Mesenchymal stem cell (in vitro differentiated cells and primary cell): Measurements from ENCODE around the gene ABCB9.

Experiments
- DNase-seq: peaks from one replicate; pipeline ENCODE4 v3.0.0-alpha.2; 2013
- H2AFZ ChIP-seq: one replicate; pipeline ENCODE4 v1.6.1; 2013; ENCODE audit warnings: low read depth, mild to moderate bottlenecking, control low read depth, inconsistent platforms, low read length, moderate library complexity
- H2AK5ac ChIP-seq: 2 replicates; pipeline ENCODE4 v1.6.1; 2013; ENCODE audit warnings: low read length, moderate library complexity, mild to moderate bottlenecking, inconsistent platforms; ENCODE audit not compliant: severe bottlenecking
- H2BK120ac ChIP-seq: one replicate; pipeline ENCODE4 v1.6.1; 2013; ENCODE audit warnings: low read depth, mild to moderate bottlenecking, inconsistent platforms, low read length, moderate library complexity
- H2BK12ac ChIP-seq, 2 experiments: one replicate each; pipeline ENCODE4 v1.6.1; 2013; ENCODE audit warnings: inconsistent platforms in 2 of 2, low read length in 2 of 2, mild to moderate bottlenecking in 2 of 2, moderate library complexity in 2 of 2, control low read depth in 1 of 2
- H2BK15ac ChIP-seq: one replicate; pipeline ENCODE4 v1.6.1; 2013; ENCODE audit warnings: mild to moderate bottlenecking, low read depth, inconsistent platforms; ENCODE audit not compliant: poor library complexity, severe bottlenecking
- H2BK5ac ChIP-seq: 2 replicates; pipeline ENCODE4 v1.6.1; 2013; ENCODE audit warnings: low read depth, mild to moderate bottlenecking, low read length, control low read depth, inconsistent platforms; ENCODE audit not compliant: poor library complexity, severe bottlenecking
- H3K14ac ChIP-seq, 2 experiments: one replicate each; pipeline ENCODE4 v1.6.1; 2013; ENCODE audit warnings: inconsistent platforms in 2 of 2, low read length in 2 of 2, control low read depth in 1 of 2, mild to moderate bottlenecking in 1 of 2, moderate library complexity in 1 of 2
- H3K18ac ChIP-seq, 2 experiments: one replicate each; pipeline ENCODE4 v1.6.1; 2013; ENCODE audit warnings: inconsistent platforms in 2 of 2, low read length in 2 of 2, control low read depth in 1 of 2, low read depth in 1 of 2, mild to moderate bottlenecking in 1 of 2
- H3K23ac ChIP-seq, 2 experiments: one replicate each; pipeline ENCODE4 v1.6.1; 2013; ENCODE audit warnings: inconsistent platforms in 2 of 2, low read length in 2 of 2, mild to moderate bottlenecking in 2 of 2, moderate library complexity in 2 of 2, control low read depth in 1 of 2
- H3K27ac ChIP-seq: 2 replicates; pipeline ENCODE4 v1.5.1; 2013; ENCODE audit warnings: mild to moderate bottlenecking, moderate library complexity, low read length, control low read depth, inconsistent platforms; ENCODE audit not compliant: poor library complexity, severe bottlenecking
- H3K27me3 ChIP-seq, 2 experiments: 2 replicates each; pipeline versions ENCODE4 v1.6.1 to v1.7.0; 2013; ENCODE audit warnings: low read length in 2 of 2, mild to moderate bottlenecking in 2 of 2, moderate library complexity in 2 of 2, control low read depth in 1 of 2, inconsistent platforms in 1 of 2; ENCODE audit not compliant: control insufficient read depth in 1 of 2, insufficient read depth in 1 of 2
- H3K36me3 ChIP-seq, 2 experiments: 2 replicates each; pipeline versions ENCODE4 v1.6.1 to v1.7.0; 2013; ENCODE audit warnings: low read length in 2 of 2, control low read depth in 1 of 2, inconsistent platforms in 1 of 2, low read depth in 1 of 2, mild to moderate bottlenecking in 1 of 2; ENCODE audit not compliant: insufficient read depth in 2 of 2, control insufficient read depth in 1 of 2
- H3K4ac ChIP-seq, 2 experiments: one replicate each; pipeline ENCODE4 v1.6.1; 2013; ENCODE audit warnings: inconsistent platforms in 2 of 2, low read length in 2 of 2, mild to moderate bottlenecking in 2 of 2, moderate library complexity in 2 of 2, control low read depth in 1 of 2, low read depth in 1 of 2
- H3K4me1 ChIP-seq: 2 replicates; pipeline ENCODE4 v1.6.1; 2013; ENCODE audit warnings: low read depth, low read length, control low read depth; ENCODE audit not compliant: control insufficient read depth, insufficient read depth
- H3K4me2 ChIP-seq: 2 replicates; pipeline ENCODE4 v1.6.1; 2013; ENCODE audit warnings: low read length, mild to moderate bottlenecking, inconsistent platforms; ENCODE audit not compliant: poor library complexity, severe bottlenecking
- H3K4me3 ChIP-seq, 2 experiments: 2 replicates each; pipeline versions ENCODE4 v1.5.1 to v1.7.0; 2013; ENCODE audit warnings: low read length in 2 of 2, mild to moderate bottlenecking in 2 of 2, control low read depth in 1 of 2, low read depth in 1 of 2; ENCODE audit not compliant: insufficient read depth in 1 of 2
- H3K79me1 ChIP-seq: replicated peaks from 2 replicates; pipeline ENCODE4 v1.6.1; 2013; ENCODE audit warnings: mild to moderate bottlenecking, control low read depth, low read length, inconsistent platforms; ENCODE audit not compliant: poor library complexity, severe bottlenecking
- H3K9ac ChIP-seq: 2 replicates; pipeline ENCODE4 v1.7.0; 2013; ENCODE audit warnings: mild to moderate bottlenecking, low read length, moderate library complexity
- H3K9me3 ChIP-seq: 2 replicates; pipeline ENCODE4 v1.7.0; 2013; ENCODE audit warnings: mild to moderate bottlenecking, low read length; ENCODE audit not compliant: control insufficient read depth
- H4K8ac ChIP-seq: one replicate; pipeline ENCODE4 v1.6.1; 2013; ENCODE audit warnings: inconsistent platforms, mild to moderate bottlenecking, low read length, moderate library complexity
- H4K91ac ChIP-seq: one replicate; pipeline ENCODE4 v1.6.1; 2013; ENCODE audit warnings: mild to moderate bottlenecking, low read length, inconsistent platforms
- WGBS: methylation state at CpG from one replicate; pipeline ENCODE4 v1.1.7; 2013; ENCODE audit warnings: mixed read lengths; 5-methylcytosine and 5-hydroxymethylcytosine counted together

ABCB9 gene

DNA sequence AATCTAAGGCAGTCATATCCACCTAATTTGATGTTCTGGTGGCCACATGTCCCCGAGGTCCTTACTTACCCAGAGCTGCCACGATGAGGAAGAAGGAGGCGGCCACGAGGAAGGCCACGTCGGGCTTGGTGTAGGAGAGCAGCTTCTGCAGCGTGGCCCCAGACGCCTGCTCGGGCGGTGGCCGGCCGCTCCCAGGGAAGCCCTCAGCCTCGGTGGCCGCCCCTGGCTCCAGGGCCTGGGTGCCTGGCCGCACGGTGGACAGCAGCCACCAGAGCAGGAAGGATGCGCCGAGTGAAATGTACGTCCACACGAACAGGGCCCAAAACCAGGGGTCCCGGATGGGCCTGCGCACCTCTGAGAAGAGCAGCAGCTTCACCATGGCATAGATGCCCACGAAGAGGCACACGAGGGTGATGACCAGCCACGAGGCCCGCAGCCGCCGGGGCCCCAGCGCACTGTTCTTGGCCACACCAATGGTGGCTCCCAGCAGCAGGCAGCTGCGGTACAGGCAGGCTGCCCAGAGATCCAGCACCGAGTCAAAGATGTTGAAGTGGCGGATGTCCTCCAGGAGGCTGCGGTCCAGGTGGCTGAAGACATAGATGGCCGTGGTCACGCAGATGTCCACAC is 6.6 kb downstream of the ABCB9 start:
- no peak overlapping the region for H3K18ac ChIP-seq
- H3K36me3 ChIP-seq = peaks cover 16 to 17% of the 10 kb centered on the region in 2 experiments
- H2BK5ac ChIP-seq = no peak overlapping the region
- no peak overlapping the region for H3K23ac ChIP-seq
- H3K4me2 ChIP-seq = no peak overlapping the region
- no peak overlapping the region for H2AK5ac ChIP-seq
- no peak overlapping the region for H3K4ac ChIP-seq
- WGBS = 98% methylated on average over 35 of the region's 35 CpGs
- DNase-seq = no peak
- no peak overlapping the region for H2AFZ ChIP-seq
- H2BK120ac ChIP-seq = no peak overlapping the region
- no peak overlapping the region for H2BK15ac ChIP-seq
- no peak overlapping the region for H3K14ac ChIP-seq
- H3K9ac ChIP-seq = no peak overlapping the region
- no peaks in the 10 kb centered on the region for H3K27me3 ChIP-seq
- H4K91ac ChIP-seq = no peak overlapping the region
- no peak overlapping the region for H2BK12ac ChIP-seq
- H3K4me3 ChIP-seq = no peak overlapping the region
- H4K8ac ChIP-seq = no peak overlapping the region
- H3K4me1 ChIP-seq = peaks cover 21% of the 10 kb centered on the region
- no peaks in the 10 kb centered on the region for H3K9me3 ChIP-seq
- H3K79me1 ChIP-seq = peaks cover 32% of the 10 kb centered on the region
- no peak overlapping the region for H3K27ac ChIP-seq

GRCh38 chr12:122958198-122958888 is 7.9 kb downstream of the ABCB9 start:
- H4K8ac ChIP-seq = no peak overlapping the region
- no peak overlapping the region for H2BK120ac ChIP-seq
- no peaks in the 10 kb centered on the region for H3K9me3 ChIP-seq
- no peak overlapping the region for H4K91ac ChIP-seq
- 93% methylated on average over 3 of the region's 5 CpGs for WGBS
- peaks cover 8% of the 10 kb centered on the region for H3K4me1 ChIP-seq
- H2BK15ac ChIP-seq = no peak overlapping the region
- no peak for DNase-seq
- H3K27me3 ChIP-seq = no peaks in the 10 kb centered on the region
- no peak overlapping the region for H3K18ac ChIP-seq
- peaks cover 21% of the 10 kb centered on the region for H3K79me1 ChIP-seq
- no peak overlapping the region for H2BK5ac ChIP-seq
- H2AFZ ChIP-seq = no peak overlapping the region
- no peak overlapping the region for H2AK5ac ChIP-seq
- no peak overlapping the region for H3K23ac ChIP-seq
- H3K14ac ChIP-seq = no peak overlapping the region
- no peak overlapping the region for H3K27ac ChIP-seq
- no peak overlapping the region for H3K4me3 ChIP-seq
- no peak overlapping the region for H3K4ac ChIP-seq
- no peak overlapping the region for H2BK12ac ChIP-seq
- no peak overlapping the region for H3K9ac ChIP-seq
- H3K36me3 ChIP-seq = peaks cover 16 to 17% of the 10 kb centered on the region in 2 experiments
- H3K4me2 ChIP-seq = no peak overlapping the region

GRCh38 chr12:122956035-122956434 is 10.2 kb downstream of the ABCB9 start:
- WGBS = 84% methylated on average over 2 of the region's 2 CpGs
- Histone ChIP-seq H2BK15ac (no peak overlapping the region), H3K36me3 (peaks cover 16 to 17% of the 10 kb centered on the region in 2 experiments), H3K27ac (no peak overlapping the region), H3K4me2 (no peak overlapping the region), H2AK5ac (no peak overlapping the region), H2BK5ac (no peak overlapping the region), H3K79me1 (peaks cover 10% of the 10 kb centered on the region), H3K23ac (no peak overlapping the region), H3K14ac (no peak overlapping the region), H3K9ac (no peak overlapping the region), H3K4ac (no peak overlapping the region), H2BK120ac (no peak overlapping the region), H3K27me3 (no peaks in the 10 kb centered on the region), H3K18ac (no peak overlapping the region), H2AFZ (no peak overlapping the region), H3K4me1 (peaks cover 14% of the 10 kb centered on the region), H4K91ac (no peak overlapping the region), H2BK12ac (no peak overlapping the region), H3K9me3 (no peaks in the 10 kb centered on the region), H3K4me3 (no peak overlapping the region), H4K8ac (no peak overlapping the region)
- no peak for DNase-seq

DNA sequence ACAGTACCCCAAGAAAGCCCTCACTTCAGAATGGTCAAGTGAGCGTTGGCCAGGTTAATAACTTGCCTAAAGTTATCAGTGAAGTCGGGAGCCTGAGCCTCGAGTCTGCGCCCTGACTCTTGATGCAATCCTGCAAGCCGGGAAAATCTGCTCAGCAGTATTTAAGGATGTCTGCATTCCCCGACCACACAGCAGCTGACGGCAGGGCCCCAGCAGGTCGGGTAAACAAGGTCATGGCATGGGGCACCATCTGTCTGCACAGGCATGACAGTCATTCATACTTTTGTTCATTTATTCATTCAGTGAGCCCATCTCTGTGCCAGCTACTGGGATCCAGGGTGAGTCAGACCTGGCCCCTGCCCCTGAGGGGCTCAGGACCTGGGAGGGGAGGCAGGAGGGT is 11.1 kb downstream of the ABCB9 start:
- H3K27me3 ChIP-seq = no peaks in the 10 kb centered on the region
- peaks cover 17% of the 10 kb centered on the region for H3K4me1 ChIP-seq
- no peak overlapping the region for H2AK5ac ChIP-seq
- no peak overlapping the region for H3K4me3 ChIP-seq
- H3K9ac ChIP-seq = no peak overlapping the region
- H3K9me3 ChIP-seq = no peaks in the 10 kb centered on the region
- H3K4ac ChIP-seq = no peak overlapping the region
- H3K18ac ChIP-seq = no peak overlapping the region
- peaks cover 15 to 19% of the 10 kb centered on the region in 2 experiments for H3K36me3 ChIP-seq
- peak overlapping the region; percentile 2 for H4K8ac ChIP-seq
- H2AFZ ChIP-seq = no peak overlapping the region
- no peak for DNase-seq
- H4K91ac ChIP-seq = no peak overlapping the region
- no peak overlapping the region for H3K4me2 ChIP-seq
- no peak overlapping the region for H2BK5ac ChIP-seq
- H2BK120ac ChIP-seq = no peak overlapping the region
- H3K23ac ChIP-seq = peak overlapping the region in 1 of 2 experiments; percentile 59
- WGBS = 66% methylated on average over 8 of the region's 8 CpGs
- H3K79me1 ChIP-seq = peaks cover 10% of the 10 kb centered on the region
- no peak overlapping the region for H2BK12ac ChIP-seq
- no peak overlapping the region for H3K27ac ChIP-seq
- H3K14ac ChIP-seq = no peak overlapping the region
- no peak overlapping the region for H2BK15ac ChIP-seq
